A549 (cell line): ENCODE measurements around the gene SLC9C2. TPM values are rescaled to one million over a fixed set of nuclear protein-coding genes. Genes with fewer than 3 reads are reported as not detected.
"Not testable (repeated sequence)": the region's sequence is repeated elsewhere in the genome, so short reads cannot be mapped to it uniquely, and the experiment has no call there.

Source experiments
- ATAC-seq, 2 experiments: fragments of 200-7000 bp in 1 of 2; fragments of >200 bp in 1 of 2; cut with Nextera tagmentation in 1 of 2; cut with Tn5 transposase in 1 of 2; 3 replicates each; pipeline versions ENCODE4 v1.8.0 to v1.9.1; 2018 to 2020; ENCODE audit warnings: mild to moderate bottlenecking in 1 of 2, moderate library complexity in 1 of 2
- CTCF ChIA-PET: fragments of 300-600 bp; sonication (Branson Sonifier 250); formaldehyde crosslinking; extraction: SDS; loops from one replicate; lab custom pipeline; 2021; ENCODE audit warnings: antibody characterized with exemption, inconsistent platforms; lab: Yijun Ruan, JAX
- POLR2A ChIA-PET: fragments of 350-600 bp; formaldehyde crosslinking; extraction: SDS; loops from one replicate; lab custom pipeline; 2021; ENCODE audit warnings: antibody characterized with exemption, inconsistent platforms; lab: Yijun Ruan, JAX
- DNase-seq, 2 experiments: peaks; one replicate each; pipeline versions ENCODE4 v3.0.0 to v3.0.0-alpha.2; 2011 to 2016; ENCODE audit warnings: low read depth in 1 of 2, low spot score in 1 of 2
- FAIRE-seq: peaks from 2 replicates; lab custom pipeline; 2011; peaks lifted over from hg19 to GRCh38; lab: Jason Lieb, UNC
- H3K27ac ChIP-seq, 2 experiments: fragments of >200 bp; sonication (Bioruptor Twin); formaldehyde crosslinking; 3 replicates each; pipeline ENCODE4 v1.5.1; 2016 to 2017
- H3K4me1 ChIP-seq: fragments of >200 bp; sonication (Bioruptor Twin); formaldehyde crosslinking; 3 replicates; pipeline ENCODE4 v1.6.1; 2016
- H3K4me2 ChIP-seq: fragments of >200 bp; sonication (Bioruptor Twin); formaldehyde crosslinking; 3 replicates; pipeline ENCODE4 v1.6.1; 2016
- H3K4me3 ChIP-seq: fragments of >200 bp; sonication (Bioruptor Twin); formaldehyde crosslinking; 3 replicates; pipeline ENCODE4 v1.5.1; 2016
- H3K9me3 ChIP-seq: fragments of >200 bp; sonication (Bioruptor Twin); formaldehyde crosslinking; 3 replicates; pipeline ENCODE4 v1.6.1; 2016
- BHLHE40 ChIP-seq: IDR thresholded peaks from 2 replicates; pipeline ENCODE4 v1.6.1; 2012; ENCODE audit warnings: low read depth, low read length, inconsistent platforms
- CBX2 ChIP-seq: fragments of 200-600 bp; sonication (generic); IDR thresholded peaks from 2 replicates; pipeline ENCODE4 v1.6.1; 2016; ENCODE audit warnings: low read depth, mild to moderate bottlenecking, borderline replicate concordance
- EHMT2 ChIP-seq: fragments of 200-600 bp; sonication (generic); IDR thresholded peaks from 2 replicates; pipeline ENCODE4 v1.6.1; 2016; ENCODE audit warnings: antibody characterized with exemption, low read depth, mild to moderate bottlenecking, moderate library complexity
- HOXB5 ChIP-seq: fragments of 250-450 bp; sonication (Bioruptor Pico); IDR thresholded peaks from 2 replicates; pipeline ENCODE4 v1.5.0; 2020; ENCODE audit warnings: mild to moderate bottlenecking, moderate library complexity
- KDM1A ChIP-seq: fragments of 200-600 bp; sonication (generic); IDR thresholded peaks from 2 replicates; pipeline ENCODE4 v1.6.1; 2016; ENCODE audit warnings: low read depth, mild to moderate bottlenecking
- MAFK ChIP-seq: fragments of 450-650 bp; IDR thresholded peaks from 2 replicates; pipeline ENCODE4 v1.6.1; 2014; ENCODE audit not compliant: partially characterized antibody
- MYC ChIP-seq: IDR thresholded peaks from 2 replicates; pipeline ENCODE4 v1.6.1; 2012; ENCODE audit warnings: mild to moderate bottlenecking, inconsistent platforms, low read length, improper control_type of control experiment, borderline replicate concordance
- RARB ChIP-seq: fragments of 250-450 bp; sonication (Bioruptor Pico); IDR thresholded peaks from 2 replicates; pipeline ENCODE4 v1.8.0; 2021; ENCODE audit warnings: mild to moderate bottlenecking, moderate library complexity
- RCOR1 ChIP-seq: fragments of 150-350 bp; IDR thresholded peaks from 2 replicates; pipeline ENCODE4 v1.6.1; 2014; ENCODE audit warnings: antibody characterized with exemption, low read length, low read depth
- SMC3 ChIP-seq: fragments of >200 bp; sonication (Bioruptor Twin); formaldehyde crosslinking; IDR thresholded peaks from 3 replicates; pipeline ENCODE4 v1.6.1; 2018; ENCODE audit warnings: inconsistent platforms
- TFCP2L1 ChIP-seq: fragments of 250-450 bp; sonication (Bioruptor Pico); IDR thresholded peaks from 2 replicates; pipeline ENCODE4 v1.5.0; 2021; ENCODE audit warnings: mild to moderate bottlenecking
- TP53 ChIP-seq: fragments of 250-450 bp; sonication (Bioruptor Pico); IDR thresholded peaks from 2 replicates; pipeline ENCODE4 v1.5.0; 2021; ENCODE audit warnings: mild to moderate bottlenecking, moderate library complexity
- ZC3H11A ChIP-seq: fragments of 450-650 bp; IDR thresholded peaks from 2 replicates; pipeline ENCODE4 v1.6.1; 2014; ENCODE audit warnings: antibody characterized with exemption, mild to moderate bottlenecking
- ZFP36 ChIP-seq: fragments of 450-650 bp; IDR thresholded peaks from 2 replicates; pipeline ENCODE4 v1.6.1; 2014; ENCODE audit warnings: borderline replicate concordance; ENCODE audit not compliant: partially characterized antibody
- ZNF302 ChIP-seq: fragments of 250-450 bp; sonication (Bioruptor Pico); IDR thresholded peaks from 2 replicates; pipeline ENCODE4 v1.9.0; 2021; ENCODE audit warnings: inconsistent platforms, mild to moderate bottlenecking, moderate library complexity
- ZSCAN20 ChIP-seq: fragments of 250-450 bp; sonication (Bioruptor Pico); IDR thresholded peaks from 2 replicates; pipeline ENCODE4 v1.8.0; 2022; ENCODE audit warnings: mild to moderate bottlenecking, moderate library complexity
- WGBS: methylation state at CpG from one replicate; pipeline ENCODE4 v1.1.6; 2017; ENCODE audit errors: missing lambda C conversion rate; 5-methylcytosine and 5-hydroxymethylcytosine counted together
- polyA plus RNA-seq, 4 experiments: library from polyadenylated mRNA; depleted of rRNA in 3 of 4; stranded (reverse); fragments of >200 nt; fragmentation: RNase III in 1 of 4; extraction: RNeasy Plus Mini Kit Qiagen cat#74134 plus additional on column Dnase treatment in 1 of 4; gene quantifications; 2 replicates in 3 of 4; 3 replicates in 1 of 4; pipeline ENCODE4 v1.2.3, GENCODE V29; 2011 to 2017
- TF ChIP-seq, protein P1 (sequence below): fragments of 150-350 bp; IDR thresholded peaks from 2 replicates; pipeline ENCODE4 v1.6.1; 2014; ENCODE audit warnings: low read depth, mild to moderate bottlenecking, low read length
- TF ChIP-seq, protein P2 (sequence below): IDR thresholded peaks from 2 replicates; pipeline ENCODE4 v1.6.1; 2012
- TF ChIP-seq, protein P3 (sequence below): fragments of >200 bp; sonication (Bioruptor Twin); formaldehyde crosslinking; IDR thresholded peaks from 3 replicates; pipeline ENCODE4 v1.5.1; 2016

SLC9C2 gene
- polyA plus RNA-seq, 2 of the 4 experiments (the other 2 are of a cell fraction): not detected

DNA sequence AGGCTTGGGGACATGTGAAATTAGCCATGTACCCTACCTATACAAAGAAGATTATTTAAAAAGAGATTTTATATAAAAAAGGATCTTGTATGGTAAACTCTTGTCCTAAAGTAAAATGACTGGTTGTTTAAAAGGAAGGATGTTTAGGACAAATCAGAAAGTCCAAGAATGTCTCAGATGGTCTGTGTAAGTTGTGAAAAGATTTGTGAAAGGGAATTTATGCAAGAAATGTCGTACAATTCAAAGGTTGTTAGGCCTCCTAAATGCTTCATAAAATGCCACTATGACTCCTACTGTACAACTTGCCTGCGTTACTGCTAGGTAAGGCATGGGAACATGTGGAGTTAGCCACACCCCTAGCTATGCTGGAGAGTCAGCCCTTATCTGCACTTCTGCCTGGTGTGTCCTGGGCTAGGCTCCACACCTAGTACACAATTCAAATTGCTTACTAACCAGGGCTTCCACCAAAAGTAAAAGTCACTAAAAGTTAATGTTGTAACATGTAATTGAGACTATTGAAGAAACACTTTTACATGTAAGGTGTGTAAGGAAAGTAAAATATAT is 106.0 kb downstream of the SLC9C2 start:
- ChIA-PET POLR2A (no interaction called here), CTCF (interaction anchor here (1.4 to 1.6 kb wide), 2 partner anchors 9 to 369 kb away, joined by 3 read pairs; no protein-coding TSS in a partner anchor)
- H3K4me3 ChIP-seq: no peak overlapping the region
- DNase-seq: no peak
- 65% methylated on average over 2 of the region's 2 CpGs for WGBS
- no peak overlapping the region for H3K27ac ChIP-seq
- H3K4me1 ChIP-seq: no peaks in the 10 kb centered on the region
- FAIRE-seq: no peak
- TF ChIP-seq KDM1A: no peak
- peak; percentile 80 for TF ChIP-seq ZFP36
- no peak for ATAC-seq
- H3K9me3 ChIP-seq: 0 out of 3 replicates have a peak, but pooled peaks cover 5% of the 10 kb centered on the region
- no peak overlapping the region for H3K4me2 ChIP-seq

DNA sequence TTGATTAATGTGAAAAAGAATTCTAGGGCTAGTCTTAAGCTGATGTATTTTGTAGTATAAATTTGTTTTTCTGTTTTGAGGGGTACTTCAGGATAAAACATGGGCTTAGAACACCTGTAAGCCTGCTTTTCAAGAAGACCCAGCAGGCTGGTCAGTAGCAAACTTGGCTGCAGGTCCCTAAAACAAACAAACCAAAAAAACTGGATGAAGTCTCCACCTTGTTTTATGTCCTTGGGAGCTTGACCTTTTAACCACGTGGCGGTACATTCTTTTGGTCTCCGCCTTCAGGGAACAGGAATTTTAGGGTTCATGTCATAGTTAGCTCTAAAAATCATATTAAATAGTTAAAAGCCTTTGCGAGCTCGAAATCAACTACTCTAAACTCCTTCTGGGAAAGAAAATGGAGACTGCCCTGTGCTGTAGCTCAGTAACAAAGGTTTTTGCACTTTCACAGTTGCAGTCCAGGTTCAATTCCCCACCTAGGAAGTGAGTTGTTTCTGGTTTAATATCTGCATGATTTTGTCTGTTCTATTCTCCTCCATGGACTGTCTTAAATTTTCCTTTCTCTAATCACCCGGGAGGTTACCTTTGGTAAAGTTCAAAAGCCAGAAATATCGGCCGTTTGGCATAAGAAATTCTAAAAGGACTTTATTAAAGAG is 107.1 kb downstream of the SLC9C2 start:
- Histone ChIP-seq H3K4me2 (no peak overlapping the region), H3K9me3 (0 out of 3 replicates have a peak, but pooled peaks cover 5% of the 10 kb centered on the region), H3K4me3 (no peak overlapping the region), H3K4me1 (no peaks in the 10 kb centered on the region), H3K27ac (no peak overlapping the region)
- ATAC-seq: no peak
- CTCF ChIA-PET: interaction anchor here (0.8 to 1.6 kb wide), 4 partner anchors 8 to 370 kb away, joined by 3 to 7 read pairs (median 4); partner anchors contain the start of gene PRDX6
- TF ChIP-seq MYC (no peak), SMC3 (no peak), BHLHE40 (no peak), TP53 (CRISPR knock-in tag) (no peak), EHMT2 (no peak), ZC3H11A (no peak), ZNF302 (no peak), ZSCAN20 (no peak), RARB (CRISPR knock-in tag) (no peak), ZFP36 (no peak), RCOR1 (no peak), TFCP2L1 (CRISPR knock-in tag) (no peak), HOXB5 (CRISPR knock-in tag) (no peak), CBX2 (no peak)
- TF ChIP-seq, protein P1, sequence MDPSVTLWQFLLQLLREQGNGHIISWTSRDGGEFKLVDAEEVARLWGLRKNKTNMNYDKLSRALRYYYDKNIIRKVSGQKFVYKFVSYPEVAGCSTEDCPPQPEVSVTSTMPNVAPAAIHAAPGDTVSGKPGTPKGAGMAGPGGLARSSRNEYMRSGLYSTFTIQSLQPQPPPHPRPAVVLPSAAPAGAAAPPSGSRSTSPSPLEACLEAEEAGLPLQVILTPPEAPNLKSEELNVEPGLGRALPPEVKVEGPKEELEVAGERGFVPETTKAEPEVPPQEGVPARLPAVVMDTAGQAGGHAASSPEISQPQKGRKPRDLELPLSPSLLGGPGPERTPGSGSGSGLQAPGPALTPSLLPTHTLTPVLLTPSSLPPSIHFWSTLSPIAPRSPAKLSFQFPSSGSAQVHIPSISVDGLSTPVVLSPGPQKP: no peak
- TF ChIP-seq, protein P2, sequence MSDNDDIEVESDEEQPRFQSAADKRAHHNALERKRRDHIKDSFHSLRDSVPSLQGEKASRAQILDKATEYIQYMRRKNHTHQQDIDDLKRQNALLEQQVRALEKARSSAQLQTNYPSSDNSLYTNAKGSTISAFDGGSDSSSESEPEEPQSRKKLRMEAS: no peak
- POLR2A ChIA-PET: no interaction called here
- no peak for DNase-seq
- 89% methylated on average over 8 of the region's 8 CpGs for WGBS
- no peak for FAIRE-seq

DNA sequence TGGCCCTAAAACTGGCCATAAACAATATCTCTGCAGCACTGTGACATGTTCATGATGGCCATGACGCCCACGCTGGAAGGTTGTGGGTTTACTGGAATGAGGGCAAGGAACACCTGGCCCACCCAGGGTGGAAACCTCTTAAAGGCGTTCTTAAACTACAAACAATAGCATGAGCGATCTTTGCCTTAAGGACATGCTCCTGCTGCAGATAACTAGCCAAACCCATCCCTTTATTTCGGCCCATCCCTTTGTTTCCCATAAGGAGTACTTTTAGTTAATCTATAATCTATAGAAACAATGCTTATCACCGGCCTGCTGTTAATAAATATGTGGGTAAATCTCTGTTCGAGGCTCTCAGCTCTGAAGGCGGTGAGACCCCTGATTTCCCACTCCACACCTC is 109.7 kb downstream of the SLC9C2 start:
- POLR2A ChIA-PET, FAIRE-seq, H3K9me3 ChIP-seq, CTCF ChIA-PET, ATAC-seq, H3K4me1 ChIP-seq, H3K4me2 ChIP-seq, H3K4me3 ChIP-seq, DNase-seq, H3K27ac ChIP-seq: not testable (repeated sequence)
- 88% methylated on average over 8 of the region's 8 CpGs for WGBS

DNA sequence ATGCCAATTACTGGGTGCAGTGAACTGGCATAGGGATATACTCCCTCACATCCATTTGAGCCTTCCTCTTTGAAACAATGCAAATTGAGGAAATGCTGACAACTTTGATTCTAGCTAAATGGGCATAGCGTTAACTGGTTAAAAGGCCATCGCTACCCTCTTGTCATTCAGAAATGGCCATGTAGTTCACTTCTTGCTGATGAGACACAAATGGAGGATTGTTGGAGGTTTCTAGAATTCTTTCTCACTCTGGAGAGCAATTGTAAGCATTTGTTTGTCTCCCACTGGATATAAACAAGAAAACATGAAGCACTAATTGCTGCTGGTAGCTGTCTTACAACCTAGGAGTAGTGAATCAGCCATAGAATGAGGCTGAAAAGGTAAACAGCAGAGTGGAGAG is 111.4 kb downstream of the SLC9C2 start:
- FAIRE-seq (no peak), DNase-seq (no peak), ATAC-seq (no peak)
- no peaks in the 10 kb centered on the region for H3K4me1 ChIP-seq
- CTCF ChIA-PET: interaction anchor here (1.5 kb wide), 1 partner anchor 10 kb away, joined by 3 read pairs; no protein-coding TSS in a partner anchor
- H3K27ac ChIP-seq: no peak overlapping the region
- no peak overlapping the region for H3K4me3 ChIP-seq
- 100% methylated on average over 2 of the region's 2 CpGs for WGBS
- peak; percentile 61 for TF ChIP-seq MAFK
- TF ChIP-seq, protein P3, sequence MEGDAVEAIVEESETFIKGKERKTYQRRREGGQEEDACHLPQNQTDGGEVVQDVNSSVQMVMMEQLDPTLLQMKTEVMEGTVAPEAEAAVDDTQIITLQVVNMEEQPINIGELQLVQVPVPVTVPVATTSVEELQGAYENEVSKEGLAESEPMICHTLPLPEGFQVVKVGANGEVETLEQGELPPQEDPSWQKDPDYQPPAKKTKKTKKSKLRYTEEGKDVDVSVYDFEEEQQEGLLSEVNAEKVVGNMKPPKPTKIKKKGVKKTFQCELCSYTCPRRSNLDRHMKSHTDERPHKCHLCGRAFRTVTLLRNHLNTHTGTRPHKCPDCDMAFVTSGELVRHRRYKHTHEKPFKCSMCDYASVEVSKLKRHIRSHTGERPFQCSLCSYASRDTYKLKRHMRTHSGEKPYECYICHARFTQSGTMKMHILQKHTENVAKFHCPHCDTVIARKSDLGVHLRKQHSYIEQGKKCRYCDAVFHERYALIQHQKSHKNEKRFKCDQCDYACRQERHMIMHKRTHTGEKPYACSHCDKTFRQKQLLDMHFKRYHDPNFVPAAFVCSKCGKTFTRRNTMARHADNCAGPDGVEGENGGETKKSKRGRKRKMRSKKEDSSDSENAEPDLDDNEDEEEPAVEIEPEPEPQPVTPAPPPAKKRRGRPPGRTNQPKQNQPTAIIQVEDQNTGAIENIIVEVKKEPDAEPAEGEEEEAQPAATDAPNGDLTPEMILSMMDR: no peak
- H3K4me2 ChIP-seq: no peak overlapping the region
- 0 out of 3 replicates have a peak, but pooled peaks cover 2% of the 10 kb centered on the region for H3K9me3 ChIP-seq
- POLR2A ChIA-PET: no interaction called here
